HG02852 (cell line): ENCODE data around the gene HS1BP3.

Source experiments
- ATAC-seq: cut with Tn5 transposase; IDR thresholded peaks from one replicate; pipeline ENCODE4 v1.9.1; 2021; ENCODE audit warnings: mild to moderate bottlenecking, moderate library complexity; ENCODE audit not compliant: unreplicated experiment

HS1BP3 gene

GRCh38 chr2:20650877-20651730 lies at the start of gene HS1BP3:
HS1BP3 (minus strand) TSS chr2:20651098; CDS start chr2:20651063, 35 bp downstream.
- ATAC-seq, result peak; percentile 94

DNA sequence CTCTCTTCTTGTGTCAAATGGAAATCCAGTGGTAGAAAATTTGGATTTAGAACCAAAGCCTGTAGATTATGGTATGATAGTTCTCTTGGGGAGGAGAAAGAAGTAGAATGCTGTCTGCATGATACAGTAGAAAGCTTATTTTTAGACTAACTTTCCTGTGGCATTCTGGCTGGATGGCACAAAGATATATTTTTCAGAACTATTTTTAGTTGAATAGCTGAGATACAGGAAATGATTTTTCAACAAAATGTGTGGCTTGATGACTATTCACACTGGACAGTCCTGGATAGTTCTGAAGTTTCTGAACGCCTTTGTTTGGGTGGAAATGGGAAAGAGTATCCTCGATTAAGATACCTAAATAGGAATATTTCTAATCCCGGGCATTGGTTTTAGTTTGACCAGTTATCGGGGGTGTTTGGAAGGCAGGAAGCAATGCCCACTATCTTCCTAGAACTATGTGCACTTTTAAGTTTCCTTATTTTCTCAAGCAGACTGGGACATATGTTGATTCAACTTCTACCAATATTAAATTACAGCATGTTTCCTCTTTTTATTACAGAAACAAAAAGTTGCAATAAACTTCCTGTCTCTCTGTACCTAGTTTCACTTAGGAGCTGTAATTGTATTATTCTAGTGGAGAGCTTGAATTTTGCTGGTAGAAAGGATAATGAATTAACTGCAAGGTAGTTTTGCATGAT lies 48.2 kb upstream of the HS1BP3 start:
- no peak for ATAC-seq

GRCh38 chr2:20697322-20697934 lies 46.5 kb upstream of the HS1BP3 start:
- ATAC-seq, result no peak

DNA sequence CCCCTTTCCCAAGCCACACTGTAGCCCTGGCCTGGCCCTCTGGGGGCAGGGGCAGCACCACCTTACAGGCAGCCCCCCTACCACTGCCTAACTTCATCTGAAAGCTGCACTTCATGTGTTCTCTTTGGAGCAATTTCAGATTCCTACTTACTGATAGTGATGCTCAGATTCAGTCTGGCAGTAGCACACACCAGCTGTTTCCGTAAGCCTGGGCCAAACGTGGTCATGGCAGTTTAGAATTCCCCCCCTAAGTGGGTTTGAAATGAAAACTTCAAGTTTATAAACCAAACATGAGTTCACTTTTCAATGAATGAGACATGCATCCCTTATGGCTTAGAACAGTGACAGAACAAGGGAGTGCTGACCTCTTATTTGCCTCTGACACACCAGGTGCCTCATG lies 45.5 kb upstream of the HS1BP3 start:
- no peak for ATAC-seq

GRCh38 chr2:20693317-20693716 lies 42.4 kb upstream of the HS1BP3 start:
- no peak for ATAC-seq

DNA sequence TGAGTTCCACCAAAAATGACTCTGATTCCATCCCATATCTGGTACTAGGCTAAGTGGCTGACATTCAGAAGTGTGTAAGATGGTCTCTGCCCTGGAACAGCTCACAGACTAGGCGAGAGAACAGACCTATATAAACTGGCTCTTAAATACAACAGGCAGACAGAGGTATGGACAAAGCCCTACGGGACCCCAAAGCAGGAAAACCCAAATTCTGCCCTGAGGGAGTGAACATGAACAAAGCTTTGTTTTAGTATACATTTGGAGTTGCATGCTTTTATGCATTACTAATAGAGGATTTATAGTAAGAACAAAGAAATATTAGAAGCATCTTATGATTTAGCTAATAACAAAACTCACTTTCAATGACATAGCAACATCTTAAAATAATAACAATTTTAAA lies 41.2 kb upstream of the HS1BP3 start:
- no peak for ATAC-seq

GRCh38 chr2:20691076-20691734 lies 40.3 kb upstream of the HS1BP3 start:
- ATAC-seq, result no peak

DNA sequence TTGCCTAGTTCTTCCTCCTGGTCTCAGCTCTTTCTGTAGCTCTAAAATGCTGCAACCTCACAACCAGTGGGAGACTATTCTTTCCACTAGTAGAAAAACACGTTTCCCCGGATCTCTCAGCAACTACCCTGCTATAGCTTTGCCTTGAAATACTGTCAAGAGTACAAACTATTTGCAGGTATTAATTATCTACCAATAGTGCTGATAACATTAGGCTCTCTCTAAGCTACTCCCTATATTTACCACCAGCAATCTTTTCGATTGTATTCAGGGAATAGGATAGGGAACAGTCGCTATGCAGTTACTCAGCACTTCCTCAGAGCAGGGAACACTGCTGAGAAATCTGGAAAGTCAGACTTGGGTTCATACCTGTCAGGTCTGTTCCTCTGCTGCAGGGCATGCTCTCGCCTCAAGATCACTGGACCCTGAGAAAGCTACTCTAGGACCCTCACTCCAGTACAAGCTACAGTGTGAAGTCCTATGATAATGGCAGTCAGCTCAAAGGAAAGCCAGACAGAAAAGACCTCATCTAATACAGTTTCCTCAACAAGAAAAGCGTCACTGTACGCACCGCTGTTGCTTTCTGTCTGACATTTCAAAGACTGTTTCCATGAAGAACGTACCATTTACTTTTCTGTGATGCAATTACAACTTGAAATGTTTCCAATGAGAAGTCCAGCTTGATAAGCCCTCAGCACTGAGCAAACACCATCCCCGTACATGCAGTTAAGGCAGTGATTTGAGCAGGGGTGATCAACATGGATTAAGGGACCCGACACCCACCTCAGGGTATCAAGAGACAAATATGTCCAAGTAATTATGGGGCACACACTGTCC lies 38.7 kb upstream of the HS1BP3 start:
- ATAC-seq, result no peak

- ATAC-seq, result no peak
Measured at GRCh38 chr2:20687260-20687832, 36.4 kb upstream of the HS1BP3 start.

- no peak for ATAC-seq
Measured at GRCh38 chr2:20684581-20685063, 33.7 kb upstream of the HS1BP3 start.

DNA sequence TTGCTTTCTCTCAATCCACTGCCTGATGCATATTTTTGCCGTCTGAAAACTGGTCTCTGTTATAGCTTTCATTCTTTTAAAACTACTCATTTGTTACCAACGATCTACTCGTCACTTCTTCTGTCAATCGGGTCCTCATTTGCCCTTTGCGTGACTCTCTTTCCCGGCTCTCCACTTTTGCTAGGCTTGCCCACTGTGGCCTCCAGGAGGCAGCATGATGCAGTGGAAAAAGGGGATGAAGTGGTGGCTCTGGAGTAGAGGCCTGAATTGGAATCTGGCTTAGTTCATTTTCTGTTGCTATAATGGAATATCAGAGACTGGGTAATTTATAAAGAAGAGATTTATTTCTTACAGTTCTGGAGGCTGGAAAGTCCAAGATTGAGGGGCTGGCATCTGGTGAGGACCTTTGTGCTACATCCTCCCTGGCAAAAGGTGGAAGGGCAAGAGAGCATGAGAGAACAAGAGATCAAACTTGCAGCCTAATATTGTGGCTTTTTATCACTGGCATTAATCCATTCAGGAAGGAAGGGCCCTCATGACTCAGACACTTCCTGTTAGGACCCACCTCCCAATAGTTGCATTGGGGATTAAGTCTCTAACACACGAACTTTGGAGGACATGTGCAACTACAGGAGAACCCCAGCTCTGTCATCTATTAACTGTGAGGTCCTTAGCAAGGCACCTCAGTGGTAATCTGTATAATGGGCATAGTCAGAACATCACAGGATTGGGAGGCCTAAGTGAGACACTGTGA lies 31.4 kb upstream of the HS1BP3 start:
- ATAC-seq, result no peak

DNA sequence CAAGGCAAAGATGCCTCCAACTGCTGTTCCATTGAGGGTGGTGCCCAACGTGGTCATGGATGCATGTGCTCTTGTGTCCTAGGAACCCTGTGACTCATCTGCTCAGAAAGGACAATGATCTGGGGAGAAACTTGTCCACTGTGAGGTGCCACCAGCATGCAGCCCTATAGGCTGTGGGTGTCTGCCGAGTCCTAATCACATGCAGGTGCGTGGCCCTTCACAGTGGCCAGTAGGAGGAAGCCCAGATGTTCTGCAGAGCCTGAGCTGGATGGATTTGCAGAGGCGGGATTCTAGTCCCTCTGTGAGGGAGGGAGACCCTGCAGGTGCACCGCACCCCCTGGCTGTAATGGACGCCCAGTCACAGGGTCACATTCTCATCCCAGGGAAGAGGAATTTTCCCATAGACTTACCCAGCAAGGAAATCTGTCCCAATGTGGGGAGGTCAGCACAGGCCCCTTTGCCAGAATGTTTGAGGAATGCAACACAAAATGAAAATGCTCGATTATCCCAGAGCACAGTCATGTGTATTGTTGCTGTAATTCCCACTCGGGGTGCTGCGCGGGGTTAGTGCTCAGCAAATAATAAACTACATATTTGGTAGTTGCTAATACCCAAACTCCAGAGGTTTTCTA lies 30.0 kb upstream of the HS1BP3 start:
- ATAC-seq, result no peak

- no peak for ATAC-seq
Measured at GRCh38 chr2:20678780-20679179, 27.9 kb upstream of the HS1BP3 start.

GRCh38 chr2:20678086-20678395 lies 27.1 kb upstream of the HS1BP3 start:
- no peak for ATAC-seq

- ATAC-seq, result peak; percentile 38
Measured at GRCh38 chr2:20677301-20678085, 26.6 kb upstream of the HS1BP3 start.

- peak; percentile 67 for ATAC-seq
Measured at GRCh38 chr2:20676353-20677215, 25.7 kb upstream of the HS1BP3 start.

DNA sequence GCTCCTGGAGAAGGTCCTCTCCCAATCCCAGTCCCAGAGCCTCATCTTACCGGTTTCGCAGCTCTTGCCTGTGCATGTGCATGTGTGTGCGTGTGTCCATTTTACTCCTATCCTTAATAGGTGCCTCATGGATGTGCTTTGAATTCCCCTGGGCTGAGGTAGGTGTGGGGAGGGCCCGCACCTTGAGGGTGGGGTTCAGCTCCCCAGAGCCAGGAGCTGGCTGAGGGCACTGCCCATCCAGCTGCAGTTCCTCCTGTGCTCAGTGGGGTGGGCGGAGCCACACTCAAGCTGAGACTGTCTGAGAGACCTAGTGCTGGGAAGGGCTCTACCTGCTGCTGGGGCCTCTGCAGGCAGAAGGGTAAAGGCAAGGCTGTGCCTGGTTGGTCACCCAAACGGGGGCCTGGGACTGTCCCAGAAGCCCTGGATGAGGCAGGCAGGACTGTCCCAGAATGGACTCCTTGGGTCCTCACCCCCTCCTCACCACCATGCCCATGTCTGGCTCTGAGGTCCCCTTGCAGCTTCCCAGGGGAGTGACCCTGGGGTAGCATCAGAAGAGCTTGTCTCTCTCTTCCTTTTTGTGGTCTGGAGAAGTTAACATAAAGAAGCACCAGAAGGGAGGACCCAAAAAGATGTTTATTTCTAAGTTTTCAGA lies 24.9 kb upstream of the HS1BP3 start:
- ATAC-seq, result peak; percentile 51
